PFSK-1 (cell line): ENCODE measurements around the gene RBM14.

Experiments
- REST ChIP-seq, 2 experiments: IDR thresholded peaks; 2 replicates each; pipeline versions ENCODE4 v1.6.1 to v1.8.0; 2011 to 2012; ENCODE audit warnings: low read depth in 2 of 2, low read length in 2 of 2, control low read depth in 1 of 2, inconsistent platforms in 1 of 2, mild to moderate bottlenecking in 1 of 2, moderate library complexity in 1 of 2; ENCODE audit not compliant: insufficient read depth in 1 of 2
- TAF1 ChIP-seq: IDR thresholded peaks from 2 replicates; pipeline ENCODE4 v1.6.1; 2012; ENCODE audit warnings: low read length, control low read depth, borderline replicate concordance; ENCODE audit not compliant: insufficient read depth

GRCh38 chr11:66598993-66599392, 17.4 kb upstream of the RBM14 start:
- TF ChIP-seq TAF1 (no peak), REST (IDR thresholded peaks at IDR 0.05; ENCODE audit: insufficient read depth in 1 of 2, low read depth in 2 of 2, low read length in 2 of 2) (no peak)
